Mammary epithelial cell (primary cell): ENCODE measurements around the gene GPX3.

Experiments used
- EZH2 ChIP-seq: IDR thresholded peaks from 2 replicates; pipeline ENCODE4 v1.6.1; 2012; ENCODE audit warnings: low read length, inconsistent platforms, borderline replicate concordance
- TF ChIP-seq, protein P1 (sequence below), 2 donors: IDR thresholded peaks in 1 of 2; conservative IDR thresholded peaks in 1 of 2; 2 replicates each; pipeline ENCODE4 v1.5.1; 2011 to 2012; ENCODE audit warnings: inconsistent platforms in 2 of 2, low read length in 2 of 2, mild to moderate bottlenecking in 2 of 2, control low read depth in 1 of 2, low read depth in 1 of 2; ENCODE audit not compliant: insufficient read depth in 1 of 2; ENCODE audit errors: extremely low read depth in 1 of 2

DNA sequence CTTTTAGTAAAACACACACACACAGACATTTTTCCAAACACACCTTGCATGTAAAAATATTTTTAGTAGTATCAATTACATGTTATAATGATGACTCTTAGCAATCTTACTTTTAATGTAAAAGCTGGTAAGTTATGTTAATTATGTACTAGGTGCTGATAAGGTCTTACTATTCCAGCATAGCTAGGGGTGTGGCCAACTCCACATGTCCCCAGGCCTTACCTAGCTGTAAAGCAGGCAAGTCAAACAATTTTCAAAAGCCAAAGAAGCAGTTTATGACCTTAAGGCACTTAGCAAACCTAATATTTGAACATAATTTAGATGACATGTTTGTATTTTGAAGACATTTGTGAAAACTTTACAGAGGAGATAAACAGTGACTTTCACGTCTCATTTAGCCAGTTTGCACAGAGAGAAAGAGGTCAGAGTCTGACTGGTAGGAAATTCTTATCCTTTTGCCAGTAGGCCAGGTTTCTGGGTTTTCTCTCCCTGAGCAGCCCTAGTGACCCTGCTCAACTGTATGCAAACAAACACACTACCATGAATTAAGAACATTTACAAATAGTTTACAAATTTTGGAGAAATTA, 26.5 kb upstream of the GPX3 start:
- TF ChIP-seq, protein P1, sequence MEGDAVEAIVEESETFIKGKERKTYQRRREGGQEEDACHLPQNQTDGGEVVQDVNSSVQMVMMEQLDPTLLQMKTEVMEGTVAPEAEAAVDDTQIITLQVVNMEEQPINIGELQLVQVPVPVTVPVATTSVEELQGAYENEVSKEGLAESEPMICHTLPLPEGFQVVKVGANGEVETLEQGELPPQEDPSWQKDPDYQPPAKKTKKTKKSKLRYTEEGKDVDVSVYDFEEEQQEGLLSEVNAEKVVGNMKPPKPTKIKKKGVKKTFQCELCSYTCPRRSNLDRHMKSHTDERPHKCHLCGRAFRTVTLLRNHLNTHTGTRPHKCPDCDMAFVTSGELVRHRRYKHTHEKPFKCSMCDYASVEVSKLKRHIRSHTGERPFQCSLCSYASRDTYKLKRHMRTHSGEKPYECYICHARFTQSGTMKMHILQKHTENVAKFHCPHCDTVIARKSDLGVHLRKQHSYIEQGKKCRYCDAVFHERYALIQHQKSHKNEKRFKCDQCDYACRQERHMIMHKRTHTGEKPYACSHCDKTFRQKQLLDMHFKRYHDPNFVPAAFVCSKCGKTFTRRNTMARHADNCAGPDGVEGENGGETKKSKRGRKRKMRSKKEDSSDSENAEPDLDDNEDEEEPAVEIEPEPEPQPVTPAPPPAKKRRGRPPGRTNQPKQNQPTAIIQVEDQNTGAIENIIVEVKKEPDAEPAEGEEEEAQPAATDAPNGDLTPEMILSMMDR (conservative IDR thresholded peaks at IDR 0.05 in 1 of 2, IDR thresholded peaks at IDR 0.05 in 1 of 2; ENCODE audit: extremely low read depth in 1 of 2, insufficient read depth in 1 of 2, low read depth in 1 of 2, low read length in 2 of 2) = no peak
- TF ChIP-seq EZH2 = no peak
